ENCODE results near the gene FJX1.
"Not testable (repeated sequence)": the region's sequence is repeated elsewhere in the genome, so short reads cannot be mapped to it uniquely, and the experiment has no call there.

FJX1 gene

DNA sequence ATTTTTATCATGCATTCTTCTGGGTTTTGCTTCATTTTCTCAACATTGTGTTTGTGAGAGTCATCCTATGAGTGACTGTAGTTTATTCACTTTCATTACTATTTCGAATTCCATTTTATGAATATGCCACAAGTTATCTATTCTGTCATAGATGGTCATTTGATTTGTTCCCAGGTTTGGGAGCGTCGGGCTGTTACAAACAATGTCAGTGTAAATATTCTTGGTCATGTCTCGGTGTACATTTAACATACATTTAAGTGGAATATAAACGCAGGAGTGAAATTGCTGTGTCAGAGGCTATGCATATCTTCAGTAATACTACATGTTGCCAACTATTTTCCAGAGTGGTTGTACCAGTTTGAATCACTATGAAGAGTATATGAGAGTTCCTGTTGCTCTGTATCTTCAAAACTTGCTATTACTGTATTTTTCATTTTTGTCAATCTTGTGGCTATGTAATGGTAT, 46.7 kb downstream of the FJX1 start:
- no peak for DNase-seq

DNA sequence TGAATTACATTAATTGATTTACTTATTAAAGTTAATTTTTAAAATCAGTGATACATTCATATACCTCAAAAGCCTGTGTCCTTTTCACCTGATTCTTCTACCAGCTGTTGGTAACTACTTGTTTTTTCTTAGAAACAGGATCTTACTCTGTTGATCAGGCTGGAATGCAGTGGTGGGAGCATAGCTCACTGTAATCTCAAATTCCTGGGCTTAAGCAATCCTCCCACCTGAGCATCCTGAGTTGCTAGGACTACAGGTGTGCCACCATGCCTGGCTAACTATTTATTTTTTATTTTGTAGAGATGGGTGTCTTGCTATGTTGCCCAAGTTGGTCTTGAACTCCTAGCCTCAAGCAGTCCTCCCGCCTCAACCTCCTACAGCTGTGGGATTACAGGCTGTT, 49.0 kb downstream of the FJX1 start:
- DNase-seq: no peak

DNA sequence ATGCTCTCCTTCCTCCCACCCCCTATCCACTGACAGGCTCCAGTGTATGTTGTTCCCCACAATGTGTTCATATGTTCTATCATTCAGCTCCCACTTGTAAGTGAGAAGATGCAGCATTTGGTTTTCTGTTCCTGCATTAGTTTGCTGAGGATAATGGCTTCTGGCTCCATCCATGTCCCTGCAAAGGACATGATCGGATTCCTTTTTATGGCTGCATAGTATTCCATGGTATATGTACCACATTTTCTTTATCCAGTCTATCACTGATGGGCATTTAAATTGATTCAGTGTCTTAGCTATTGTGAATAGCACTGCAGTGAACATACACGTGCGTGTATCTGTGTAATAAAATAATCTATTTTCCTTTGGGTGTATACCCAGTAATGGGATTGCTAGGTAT, 50.1 kb downstream of the FJX1 start:
- DNase-seq: not testable (repeated sequence)
